ENCODE measurements around the gene RASL10A.

RASL10A gene

DNA sequence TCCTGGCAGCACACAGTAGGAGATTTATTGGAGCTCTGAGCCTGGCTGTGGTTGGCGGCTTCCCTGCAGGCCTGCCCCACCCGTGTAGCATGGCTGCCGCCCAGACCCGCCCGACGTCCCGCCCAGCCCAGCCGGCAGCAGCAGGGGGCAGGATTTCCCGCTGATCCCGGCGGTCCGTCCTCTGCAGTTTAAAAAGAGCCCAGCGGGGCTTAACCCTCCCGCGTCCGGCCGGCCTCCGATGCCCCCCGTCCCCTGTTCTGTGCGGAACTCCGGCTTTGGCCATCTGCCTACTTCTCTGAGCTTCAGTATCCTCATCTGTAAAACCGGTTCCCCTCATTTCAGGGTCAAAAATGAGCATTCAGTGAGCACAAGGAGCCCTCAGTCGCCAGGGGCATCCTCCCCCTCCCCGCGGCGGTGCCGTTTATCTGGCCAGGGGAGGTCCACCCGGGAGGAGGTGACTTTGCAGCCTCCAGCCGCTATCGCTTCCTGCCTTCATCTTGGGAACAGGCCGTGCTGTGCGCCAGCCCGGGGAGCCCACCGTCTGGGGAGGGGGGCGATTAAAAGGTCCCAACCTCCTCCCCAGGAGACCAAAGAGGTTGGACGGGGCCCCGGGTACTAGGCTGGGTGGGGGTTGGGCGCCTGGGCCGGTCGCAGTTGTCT lies 9.2 kb downstream of the RASL10A start, which contains the start of gene GAS2L1:
Gene GAS2L1 (plus strand): TSS at position 476 of the 660 bp plus-strand sequence. CDS start 1,456 bp downstream, outside the sequence.
- H3K4me2 ChIP-seq (ENCODE audit: low read length) = peak within 1 kb of the TSS; percentile 86
- peak within 1 kb of the TSS; percentile 83 for H2BK12ac ChIP-seq (ENCODE audit: low read length)
- H3K4me1 ChIP-seq (ENCODE audit: control insufficient read depth in 1 of 2, insufficient read depth in 2 of 2, low read length in 2 of 2) = peaks cover 25 to 33% of the 10 kb centered on the region in 2 experiments
- H2BK5ac ChIP-seq (ENCODE audit: low read depth, low read length, poor library complexity) = peak within 1 kb of the TSS; percentile 85
- H3K4ac ChIP-seq (ENCODE audit: low read depth, low read length) = peak within 1 kb of the TSS; percentile 61
- DNase-seq = peak; percentile 69 to 77
- H3K4me3 ChIP-seq (ENCODE audit: low read depth, low read length) = peak within 1 kb of the TSS; percentile 74
- peak within 1 kb of the TSS; percentile 82 for H3K18ac ChIP-seq (ENCODE audit: low read length)
- H2AK5ac ChIP-seq (ENCODE audit: low read length) = peak within 1 kb of the TSS; percentile 96
- H3K9ac ChIP-seq (ENCODE audit: low read length) = peak within 1 kb of the TSS; percentile 59
- peak within 1 kb of the TSS; percentile 46 for H2AFZ ChIP-seq (ENCODE audit: insufficient read depth, low read length, poor library complexity)
- peaks cover 2% of the 10 kb centered on the region in 2 experiments for H3K36me3 ChIP-seq (ENCODE audit: control insufficient read depth in 1 of 2, insufficient read depth in 2 of 2, low read length in 2 of 2)
- H2BK120ac ChIP-seq (ENCODE audit: insufficient read depth, low read length, poor library complexity) = peak within 1 kb of the TSS; percentile 91
- peak within 1 kb of the TSS; percentile 81 for H4K8ac ChIP-seq (ENCODE audit: low read depth, low read length)
- peaks cover 5% of the 10 kb centered on the region for H3K79me2 ChIP-seq (ENCODE audit: control insufficient read depth, insufficient read depth, low read length, poor library complexity)
- H4K12ac ChIP-seq (ENCODE audit: low read depth, low read length) = peak within 1 kb of the TSS; percentile 70
- peaks cover 14% of the 10 kb centered on the region for H3K79me1 ChIP-seq (ENCODE audit: low read length)
- no CpG with 5 or more reads among the region's 40 CpGs for WGBS (ENCODE audit: extremely low coverage, insufficient coverage, insufficient read length)
- H3K27me3 ChIP-seq (ENCODE audit: insufficient read depth, low read length) = no peaks in the 10 kb centered on the region
- no peak within 1 kb of the TSS for H3K23ac ChIP-seq (ENCODE audit: low read length)
- H3K27ac ChIP-seq (ENCODE audit: low read depth, low read length) = peak within 1 kb of the TSS; percentile 78
- H3K9me3 ChIP-seq (ENCODE audit: insufficient read depth, low read depth, low read length) = no peaks in the 10 kb centered on the region
- H4K91ac ChIP-seq (ENCODE audit: low read depth, low read length) = peak within 1 kb of the TSS; percentile 95
- H3K14ac ChIP-seq (ENCODE audit: low read length) = peak within 1 kb of the TSS; percentile 90

DNA sequence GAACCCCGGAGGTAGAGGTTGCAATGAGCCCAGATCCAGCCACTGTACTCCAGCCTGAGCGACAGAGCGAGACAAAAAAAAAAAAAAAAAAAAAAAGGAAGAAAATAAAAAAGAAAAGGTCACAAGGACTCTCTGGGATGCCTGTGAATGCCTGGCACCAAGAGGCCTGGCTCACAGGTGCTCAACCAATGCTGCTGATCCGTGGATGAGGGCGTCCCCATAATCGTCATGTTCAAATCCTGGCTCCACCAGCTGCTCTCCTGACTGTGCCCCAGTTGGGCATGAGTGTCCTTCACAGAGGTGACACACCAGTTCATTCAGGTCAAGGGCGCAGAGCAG lies 9.7 kb downstream of the RASL10A start:
- Histone ChIP-seq H3K4me1 (ENCODE audit: control insufficient read depth in 1 of 2, insufficient read depth in 2 of 2, low read length in 2 of 2) (peaks cover 23 to 29% of the 10 kb centered on the region in 2 experiments), H3K4ac (ENCODE audit: low read depth, low read length) (peak overlapping the region; percentile 22), H2AFZ (ENCODE audit: insufficient read depth, low read length, poor library complexity) (peak overlapping the region; percentile 19), H4K12ac (ENCODE audit: low read depth, low read length) (peak overlapping the region; percentile 6), H4K8ac (ENCODE audit: low read depth, low read length) (peak overlapping the region; percentile 56), H2BK5ac (ENCODE audit: low read depth, low read length, poor library complexity) (no peak overlapping the region), H3K36me3 (ENCODE audit: control insufficient read depth in 1 of 2, insufficient read depth in 2 of 2, low read length in 2 of 2) (peaks cover 2 to 6% of the 10 kb centered on the region in 2 experiments), H3K9me3 (ENCODE audit: insufficient read depth, low read depth, low read length) (no peaks in the 10 kb centered on the region), H3K14ac (ENCODE audit: low read length) (peak overlapping the region; percentile 38), H3K27me3 (ENCODE audit: insufficient read depth, low read length) (no peaks in the 10 kb centered on the region), H3K79me1 (ENCODE audit: low read length) (peaks cover 12% of the 10 kb centered on the region), H3K27ac (ENCODE audit: low read depth, low read length) (no peak overlapping the region), H3K9ac (ENCODE audit: low read length) (no peak overlapping the region), H3K4me3 (ENCODE audit: low read depth, low read length) (no peak overlapping the region), H2BK120ac (ENCODE audit: insufficient read depth, low read length, poor library complexity) (no peak overlapping the region), H3K23ac (ENCODE audit: low read length) (no peak overlapping the region), H2AK5ac (ENCODE audit: low read length) (peak overlapping the region; percentile 38), H3K4me2 (ENCODE audit: low read length) (peak overlapping the region; percentile 86), H3K79me2 (ENCODE audit: control insufficient read depth, insufficient read depth, low read length, poor library complexity) (peaks cover 5% of the 10 kb centered on the region), H3K18ac (ENCODE audit: low read length) (peak overlapping the region; percentile 82), H4K91ac (ENCODE audit: low read depth, low read length) (peak overlapping the region; percentile 58), H2BK12ac (ENCODE audit: low read length) (peak overlapping the region; percentile 21)
- no CpG with 5 or more reads among the region's 7 CpGs for WGBS (ENCODE audit: extremely low coverage, insufficient coverage, insufficient read length)
- DNase-seq = no peak

DNA sequence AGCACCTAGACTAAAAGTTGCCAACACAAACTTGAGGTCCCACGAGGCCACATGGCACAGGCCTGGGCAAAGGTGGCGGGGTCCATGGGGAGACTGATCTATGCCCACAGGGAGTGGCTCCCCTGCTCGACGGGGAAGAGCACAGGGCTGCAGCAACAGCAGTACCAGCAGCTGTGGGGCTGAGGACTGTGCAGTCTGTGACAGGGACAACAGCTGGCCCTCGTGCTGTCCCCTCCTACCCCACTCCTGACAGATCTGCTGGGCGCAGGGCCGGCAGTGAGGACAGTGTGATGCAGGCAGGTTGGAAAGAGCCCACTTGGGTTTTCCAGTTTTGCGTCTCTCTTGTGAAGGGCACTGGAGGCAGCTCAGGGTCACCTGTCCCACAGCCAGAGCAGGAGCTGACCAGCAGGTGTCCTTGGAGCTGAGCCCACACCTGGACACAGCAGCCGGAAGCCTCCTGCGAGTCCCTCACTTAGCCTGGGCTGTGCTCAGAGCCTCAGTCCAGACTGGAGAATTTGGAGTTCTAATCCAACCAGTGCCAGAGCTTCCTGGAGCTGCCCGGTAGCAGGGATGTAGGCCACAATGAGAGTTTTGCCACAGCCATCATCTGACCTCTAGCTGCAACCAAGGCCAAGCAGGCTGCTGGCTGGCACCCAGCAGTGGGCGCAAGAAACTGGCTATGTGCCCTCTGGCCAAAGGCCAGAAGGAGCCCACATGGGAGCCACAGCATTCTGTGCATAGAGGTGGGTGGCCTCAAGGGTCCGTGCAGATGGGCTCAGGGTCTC lies 12.6 kb downstream of the RASL10A start:
- Histone ChIP-seq H3K14ac (ENCODE audit: low read length) (no peak overlapping the region), H2BK120ac (ENCODE audit: insufficient read depth, low read length, poor library complexity) (no peak overlapping the region), H2AK5ac (ENCODE audit: low read length) (no peak overlapping the region), H3K9me3 (ENCODE audit: insufficient read depth, low read depth, low read length) (no peaks in the 10 kb centered on the region), H3K18ac (ENCODE audit: low read length) (no peak overlapping the region), H3K23ac (ENCODE audit: low read length) (no peak overlapping the region), H3K4me3 (ENCODE audit: low read depth, low read length) (no peak overlapping the region), H3K4me2 (ENCODE audit: low read length) (no peak overlapping the region), H3K4ac (ENCODE audit: low read depth, low read length) (no peak overlapping the region), H3K36me3 (ENCODE audit: control insufficient read depth in 1 of 2, insufficient read depth in 2 of 2, low read length in 2 of 2) (peaks cover 27 to 32% of the 10 kb centered on the region in 2 experiments), H4K91ac (ENCODE audit: low read depth, low read length) (no peak overlapping the region), H3K79me1 (ENCODE audit: low read length) (peaks cover 12% of the 10 kb centered on the region), H3K27me3 (ENCODE audit: insufficient read depth, low read length) (no peaks in the 10 kb centered on the region), H2BK12ac (ENCODE audit: low read length) (no peak overlapping the region), H2AFZ (ENCODE audit: insufficient read depth, low read length, poor library complexity) (no peak overlapping the region), H4K8ac (ENCODE audit: low read depth, low read length) (no peak overlapping the region), H4K12ac (ENCODE audit: low read depth, low read length) (no peak overlapping the region), H3K4me1 (ENCODE audit: control insufficient read depth in 1 of 2, insufficient read depth in 2 of 2, low read length in 2 of 2) (peaks cover 7 to 10% of the 10 kb centered on the region in 2 experiments), H3K9ac (ENCODE audit: low read length) (no peak overlapping the region), H2BK5ac (ENCODE audit: low read depth, low read length, poor library complexity) (no peak overlapping the region), H3K79me2 (ENCODE audit: control insufficient read depth, insufficient read depth, low read length, poor library complexity) (peaks cover 5% of the 10 kb centered on the region), H3K27ac (ENCODE audit: low read depth, low read length) (no peak overlapping the region)
- WGBS (ENCODE audit: extremely low coverage, insufficient coverage, insufficient read length) = no CpG with 5 or more reads among the region's 13 CpGs
- DNase-seq = peak; percentile 37 to 44

- no peaks in the 10 kb centered on the region for H3K9me3 ChIP-seq (ENCODE audit: insufficient read depth, low read depth, low read length)
- H3K36me3 ChIP-seq (ENCODE audit: control insufficient read depth in 1 of 2, insufficient read depth in 2 of 2, low read length in 2 of 2) = peaks cover 32 to 37% of the 10 kb centered on the region in 2 experiments
Measured at GRCh38 chr22:29302402-29302680, 13.2 kb downstream of the RASL10A start.

More at GRCh38 chr22:29302402-29302680, 13.2 kb downstream of the RASL10A start:
- Histone ChIP-seq H4K91ac (ENCODE audit: low read depth, low read length) (no peak overlapping the region), H2AFZ (ENCODE audit: insufficient read depth, low read length, poor library complexity) (no peak overlapping the region), H3K4me2 (ENCODE audit: low read length) (no peak overlapping the region), H2BK5ac (ENCODE audit: low read depth, low read length, poor library complexity) (no peak overlapping the region), H4K12ac (ENCODE audit: low read depth, low read length) (no peak overlapping the region), H3K14ac (ENCODE audit: low read length) (no peak overlapping the region), H3K79me1 (ENCODE audit: low read length) (peaks cover 10% of the 10 kb centered on the region), H3K27me3 (ENCODE audit: insufficient read depth, low read length) (no peaks in the 10 kb centered on the region), H4K8ac (ENCODE audit: low read depth, low read length) (no peak overlapping the region), H3K23ac (ENCODE audit: low read length) (no peak overlapping the region), H3K79me2 (ENCODE audit: control insufficient read depth, insufficient read depth, low read length, poor library complexity) (peaks cover 3% of the 10 kb centered on the region), H2AK5ac (ENCODE audit: low read length) (no peak overlapping the region), H3K18ac (ENCODE audit: low read length) (no peak overlapping the region), H3K4ac (ENCODE audit: low read depth, low read length) (no peak overlapping the region), H3K4me1 (ENCODE audit: control insufficient read depth in 1 of 2, insufficient read depth in 2 of 2, low read length in 2 of 2) (peaks cover 2 to 5% of the 10 kb centered on the region in 2 experiments), H3K27ac (ENCODE audit: low read depth, low read length) (no peak overlapping the region), H2BK120ac (ENCODE audit: insufficient read depth, low read length, poor library complexity) (no peak overlapping the region), H3K9ac (ENCODE audit: low read length) (no peak overlapping the region), H2BK12ac (ENCODE audit: low read length) (no peak overlapping the region), H3K4me3 (ENCODE audit: low read depth, low read length) (no peak overlapping the region)
- DNase-seq = no peak
- WGBS (ENCODE audit: extremely low coverage, insufficient coverage, insufficient read length) = no CpG with 5 or more reads among the region's 2 CpGs
